ENCODE results near the gene HIC1.

HIC1 gene

DNA sequence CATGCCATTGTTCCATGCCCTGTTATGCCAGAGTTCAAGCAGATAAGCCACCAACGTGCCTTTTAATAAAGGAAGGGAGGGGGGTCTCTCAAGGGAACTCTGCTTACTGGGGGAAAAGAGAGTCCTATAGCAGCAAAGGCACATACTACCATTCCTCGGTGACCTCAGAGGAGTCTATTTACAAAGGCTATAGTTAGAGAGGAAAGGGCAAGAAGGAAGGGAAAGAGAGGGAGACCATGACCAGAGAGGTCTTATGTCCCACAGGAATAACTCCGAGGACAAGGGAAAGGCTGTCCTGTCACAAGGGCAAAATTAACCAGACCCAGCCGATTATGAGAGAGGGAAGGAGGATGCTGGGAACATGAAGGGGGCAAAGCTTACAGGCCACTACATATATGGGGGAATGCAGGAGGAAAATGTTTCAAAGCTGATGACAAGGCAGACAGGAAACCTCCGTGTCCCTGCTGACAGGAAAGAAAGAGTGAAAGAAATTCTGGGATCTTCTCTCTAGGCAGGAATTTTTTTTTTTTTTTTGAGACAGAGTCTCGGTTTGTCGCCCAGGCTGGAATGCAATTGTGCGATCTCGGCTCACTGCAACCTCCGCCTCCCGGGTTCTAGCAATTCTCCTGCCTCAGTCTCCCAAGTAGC is 51.5 kb downstream of the HIC1 start:
- DNase-seq: no peak

DNA sequence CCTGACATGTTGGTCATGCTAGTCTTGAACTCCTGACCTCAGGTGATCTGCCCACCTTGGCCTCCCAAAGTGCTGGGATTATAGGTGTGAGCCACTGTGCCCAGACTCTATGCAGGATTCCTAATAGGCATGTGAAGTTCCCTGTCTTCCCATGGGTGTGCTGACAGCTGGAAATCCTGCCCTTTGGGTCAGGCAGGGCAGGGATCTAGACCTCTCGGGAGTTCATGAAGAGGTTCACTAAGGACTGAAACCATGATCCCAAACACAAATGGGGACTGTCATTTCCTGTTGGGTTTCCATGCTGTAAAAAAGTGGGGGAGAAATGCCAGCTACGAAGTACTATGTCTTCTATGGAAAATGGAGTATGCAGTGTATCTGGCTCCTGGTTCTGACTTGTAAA is 52.1 kb downstream of the HIC1 start:
- no peak for DNase-seq

DNA sequence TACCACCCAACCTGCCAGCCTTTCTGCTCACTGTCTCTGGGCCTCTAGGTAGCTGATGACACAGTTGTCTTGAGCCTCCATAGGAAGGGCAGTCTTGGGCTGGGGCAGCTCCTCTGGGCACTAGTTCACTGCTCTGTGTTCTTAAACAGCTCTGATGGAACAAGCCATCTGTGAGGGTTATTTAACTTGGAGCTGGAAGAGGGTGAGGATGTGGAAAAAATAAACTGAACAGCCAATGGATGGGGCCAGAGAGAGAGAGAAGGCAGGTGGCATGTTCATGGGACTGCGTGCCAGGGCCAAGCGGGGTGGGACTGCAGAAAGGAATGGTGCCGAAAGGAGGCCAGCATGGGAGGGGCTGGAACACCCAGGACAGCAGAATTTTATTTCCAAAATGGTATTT is 52.6 kb downstream of the HIC1 start:
- no peak for DNase-seq

DNA sequence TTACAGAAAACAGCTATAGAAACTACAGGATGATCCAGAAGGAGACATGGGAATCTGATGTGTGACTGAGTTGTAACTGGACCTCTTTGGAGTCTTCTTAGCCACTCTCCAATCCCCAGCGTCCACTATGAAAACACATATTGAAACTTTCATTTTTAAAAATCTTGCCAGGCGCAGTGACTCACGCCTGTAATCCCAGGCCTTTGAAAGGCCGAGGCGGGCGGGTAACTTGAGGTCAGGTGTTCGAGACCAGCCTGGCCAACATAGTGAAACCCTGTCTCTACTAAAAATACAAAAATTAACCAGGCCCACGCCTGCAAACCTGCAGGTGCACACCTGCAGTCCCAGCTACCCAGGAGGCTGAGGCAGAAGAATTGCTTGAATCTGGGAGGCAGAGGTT is 53.3 kb downstream of the HIC1 start:
- no peak for DNase-seq

DNA sequence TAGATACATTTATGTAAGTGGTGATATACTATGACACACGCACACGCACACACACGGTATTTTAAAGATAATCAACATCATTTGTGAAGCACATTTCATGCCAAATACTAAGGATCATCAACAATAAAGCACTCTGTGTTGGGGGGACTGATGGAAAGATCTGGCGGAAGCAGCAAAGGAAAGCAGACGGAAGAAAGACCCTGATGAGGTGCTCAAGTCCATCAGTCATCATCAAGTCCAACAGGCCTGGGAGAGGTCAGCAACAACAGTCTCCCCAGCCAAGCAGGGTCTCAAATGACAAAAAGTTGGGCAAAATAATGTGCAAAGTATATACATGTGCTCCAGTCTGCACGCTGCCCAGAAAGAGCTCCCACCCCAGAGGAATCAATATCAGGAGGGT is 55.5 kb downstream of the HIC1 start:
- DNase-seq: no peak

DNA sequence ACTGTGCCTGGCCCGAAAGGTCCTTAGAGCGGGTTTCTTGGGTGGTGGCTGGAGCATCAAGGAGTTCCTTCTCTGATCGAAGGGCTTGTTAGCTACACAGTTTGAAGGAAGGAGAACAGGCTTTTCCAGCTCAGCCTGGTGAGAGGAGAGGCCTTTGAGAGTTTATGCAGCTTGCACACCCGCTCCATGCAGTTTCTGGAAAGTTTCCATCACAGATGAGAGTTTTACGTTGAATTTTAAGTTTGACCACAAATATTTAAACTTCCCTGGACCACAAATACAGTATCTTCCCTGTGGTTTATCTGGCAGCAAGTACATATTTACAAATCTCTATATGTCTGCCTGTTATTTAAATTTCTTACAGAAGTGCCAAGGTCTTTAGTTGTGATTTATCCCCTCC is 56.8 kb downstream of the HIC1 start:
- DNase-seq: no peak

Measured in effector CD4-positive, alpha-beta T cell (primary cell).